IMR-90 (cell line): Measurements from ENCODE around the gene SPEM1. TPM values are rescaled to one million over a fixed set of nuclear protein-coding genes. Genes with fewer than 3 reads are reported as not detected.

Source experiments
- ATAC-seq: fragments of 200-7000 bp; cut with Tn5 transposase; 2 replicates; pipeline ENCODE4 v1.9.1; 2020; ENCODE audit warnings: low read depth, mild to moderate bottlenecking, moderate library complexity
- BruUV-seq: library from RNA; stranded (reverse); fragments of 400-500 nt; replicated peaks from 2 replicates; lab custom pipeline; 2021; lab: Mats Ljungman, UMichigan
- CTCF ChIA-PET: fragments of 300-600 bp; formaldehyde crosslinking; extraction: SDS; loops from one replicate; lab custom pipeline; 2021; ENCODE audit warnings: antibody characterized with exemption; lab: Yijun Ruan, JAX
- POLR2A ChIA-PET: fragments of 300-600 bp; sonication (Branson Sonifier 250); formaldehyde crosslinking; loops from one replicate; lab custom pipeline; 2022; ENCODE audit warnings: antibody characterized with exemption; ENCODE audit not compliant: unreplicated experiment; lab: Charles Lee
- DNase-seq: peaks from one replicate; pipeline ENCODE4 v3.0.0; 2013
- H2AFZ ChIP-seq: replicated peaks from 2 replicates; pipeline ENCODE3; 2013; ENCODE audit warnings: low read length, mild to moderate bottlenecking; ENCODE audit not compliant: poor library complexity
- H2AK5ac ChIP-seq: 2 replicates; pipeline ENCODE4 v1.6.1; 2013; ENCODE audit warnings: low read depth, low read length, inconsistent platforms
- H2AK9ac ChIP-seq: replicated peaks from 2 replicates; pipeline ENCODE3; 2013; ENCODE audit warnings: mild to moderate bottlenecking, low read depth, low read length, moderate library complexity; ENCODE audit not compliant: poor library complexity
- H2BK120ac ChIP-seq: 2 replicates; pipeline ENCODE4 v1.6.1; 2013; ENCODE audit warnings: low read depth, low read length, inconsistent platforms
- H2BK15ac ChIP-seq: 3 replicates; pipeline ENCODE4 v1.6.1; 2013; ENCODE audit warnings: low read depth, low read length, inconsistent platforms
- H2BK20ac ChIP-seq: 2 replicates; pipeline ENCODE4 v1.6.1; 2013; ENCODE audit warnings: low read depth, mild to moderate bottlenecking, inconsistent platforms, low read length, moderate library complexity
- H2BK5ac ChIP-seq: 2 replicates; pipeline ENCODE4 v1.6.1; 2013; ENCODE audit warnings: mild to moderate bottlenecking, low read depth, low read length, inconsistent platforms; ENCODE audit not compliant: poor library complexity, severe bottlenecking
- H3K14ac ChIP-seq: replicated peaks from 2 replicates; pipeline ENCODE4 v1.6.1; 2013; ENCODE audit warnings: low read depth, low read length, inconsistent platforms
- H3K18ac ChIP-seq: 2 replicates; pipeline ENCODE4 v1.6.1; 2013; ENCODE audit warnings: low read depth, low read length, control low read depth
- H3K23ac ChIP-seq: 2 replicates; pipeline ENCODE4 v1.6.1; 2013; ENCODE audit warnings: low read depth, low read length, inconsistent platforms
- H3K27ac ChIP-seq: 2 replicates; pipeline ENCODE4 v1.5.1; 2013; ENCODE audit warnings: mild to moderate bottlenecking, control low read depth, low read length; ENCODE audit not compliant: insufficient read depth
- H3K27me3 ChIP-seq: 2 replicates; pipeline ENCODE4 v1.6.1; 2013; ENCODE audit warnings: low read length; ENCODE audit not compliant: control insufficient read depth, insufficient read depth
- H3K36me3 ChIP-seq: 2 replicates; pipeline ENCODE4 v1.6.1; 2013; ENCODE audit warnings: low read length, mixed read lengths; ENCODE audit not compliant: control insufficient read depth, insufficient read depth
- H3K4ac ChIP-seq: 2 replicates; pipeline ENCODE4 v1.6.1; 2013; ENCODE audit warnings: low read depth, low read length, inconsistent platforms
- H3K4me1 ChIP-seq: 2 replicates; pipeline ENCODE4 v1.6.1; 2013; ENCODE audit warnings: low read length, mixed read lengths; ENCODE audit not compliant: control insufficient read depth, insufficient read depth
- H3K4me2 ChIP-seq: 2 replicates; pipeline ENCODE4 v1.6.1; 2013; ENCODE audit warnings: low read depth, mild to moderate bottlenecking, control low read depth, low read length, moderate library complexity
- H3K4me3 ChIP-seq: 2 replicates; pipeline ENCODE4 v1.5.1; 2013; ENCODE audit warnings: low read depth, mild to moderate bottlenecking, control low read depth, low read length, moderate library complexity; ENCODE audit not compliant: insufficient read depth
- H3K56ac ChIP-seq: 2 replicates; pipeline ENCODE4 v1.6.1; 2013; ENCODE audit warnings: low read length, inconsistent platforms; ENCODE audit not compliant: insufficient read depth; ENCODE audit errors: extremely low read depth
- H3K79me1 ChIP-seq, 2 experiments: 2 replicates each; pipeline ENCODE4 v1.6.1; 2013; ENCODE audit warnings: low read length in 2 of 2, inconsistent platforms in 1 of 2, low read depth in 1 of 2
- H3K9ac ChIP-seq: 2 replicates; pipeline ENCODE4 v1.6.1; 2013; ENCODE audit warnings: low read depth, low read length, control low read depth
- H3K9me1 ChIP-seq: 2 replicates; pipeline ENCODE4 v1.6.1; 2013; ENCODE audit warnings: low read length, inconsistent platforms; ENCODE audit not compliant: insufficient read depth
- H3K9me3 ChIP-seq: 2 replicates; pipeline ENCODE4 v1.6.1; 2013; ENCODE audit warnings: low read length; ENCODE audit not compliant: control insufficient read depth, insufficient read depth
- H4K20me1 ChIP-seq: 2 replicates; pipeline ENCODE4 v1.6.1; 2013; ENCODE audit warnings: low read length, inconsistent platforms; ENCODE audit not compliant: insufficient read depth
- H4K5ac ChIP-seq: 2 replicates; pipeline ENCODE4 v1.6.1; 2013; ENCODE audit warnings: mild to moderate bottlenecking, low read depth, low read length, control low read depth
- H4K8ac ChIP-seq, 2 experiments: 2 replicates each; pipeline ENCODE4 v1.6.1; 2013; ENCODE audit warnings: low read depth in 2 of 2, low read length in 2 of 2, control low read depth in 1 of 2, inconsistent platforms in 1 of 2
- H4K91ac ChIP-seq: 2 replicates; pipeline ENCODE4 v1.6.1; 2013; ENCODE audit warnings: low read depth, low read length, inconsistent platforms; ENCODE audit not compliant: insufficient read depth
- MAZ ChIP-seq: IDR thresholded peaks from 2 replicates; pipeline ENCODE4 v1.6.1; 2012; ENCODE audit warnings: low read depth, mild to moderate bottlenecking, low read length, improper control_type of control experiment, moderate library complexity, borderline replicate concordance
- MXI1 ChIP-seq: IDR thresholded peaks from 2 replicates; pipeline ENCODE4 v1.6.1; 2012; ENCODE audit warnings: low read depth, mild to moderate bottlenecking, low read length, moderate library complexity, borderline replicate concordance
- NFE2L2 ChIP-seq: fragments of 150-350 bp; IDR thresholded peaks from 2 replicates; pipeline ENCODE4 v1.6.1; 2016; ENCODE audit warnings: low read depth, mild to moderate bottlenecking, low read length
- POLR2A ChIP-seq: IDR thresholded peaks from 2 replicates; pipeline ENCODE4 v1.6.1; 2012; ENCODE audit warnings: mild to moderate bottlenecking, low read depth, low read length
- RAD21 ChIP-seq: IDR thresholded peaks from 2 replicates; pipeline ENCODE4 v1.6.1; 2012; ENCODE audit warnings: low read length, improper control_type of control experiment
- RCOR1 ChIP-seq: IDR thresholded peaks from 2 replicates; pipeline ENCODE4 v1.6.1; 2012; ENCODE audit warnings: mild to moderate bottlenecking, low read length, improper control_type of control experiment; ENCODE audit not compliant: insufficient replicate concordance
- RFX5 ChIP-seq: IDR thresholded peaks from 2 replicates; pipeline ENCODE4 v1.8.0; 2012; ENCODE audit warnings: low read depth, mild to moderate bottlenecking, low read length, moderate library complexity
- WGBS, 2 experiments: methylation state at CpG; one replicate each; pipeline versions ENCODE4 v1.1.5 to v1.1.7; 2013; ENCODE audit warnings: missing lambda C conversion rate in 2 of 2; ENCODE audit not compliant: insufficient read length in 1 of 2; ENCODE audit errors: extremely low coverage in 2 of 2; 5-methylcytosine and 5-hydroxymethylcytosine counted together
- dilution Hi-C: fragments of 300-500 bp; cut with HindIII; formaldehyde crosslinking; loops from one replicate; pipeline ENCODE4 v1.14.3; 2018; ENCODE audit warnings: low sequenced_read_pairs; ENCODE audit not compliant: unreplicated experiment
- in situ Hi-C: fragments of 300-500 bp; cut with MboI; formaldehyde crosslinking; loops from 3 replicates; pipeline ENCODE4 v1.14.3; 2019; ENCODE audit warnings: low sequenced_read_pairs, inconsistent platforms, mixed read lengths
- intact Hi-C: fragments of 100-400 bp; cut with micrococcal nuclease; formaldehyde crosslinking; loops from 2 replicates; pipeline ENCODE4 v1.10.0; 2022
- polyA plus RNA-seq, 3 experiments: library from polyadenylated mRNA; depleted of rRNA; stranded (reverse); fragments of >200 nt; gene quantifications; 2 replicates each; pipeline ENCODE4 v1.2.3, GENCODE V29; 2012; ENCODE audit warnings: low replicate concordance in 1 of 3
- total RNA-seq: library from RNA; depleted of rRNA; stranded (reverse); fragments of >200 nt; gene quantifications from 2 replicates; pipeline ENCODE4 v1.2.3, GENCODE V29; 2012
- TF ChIP-seq, protein P1 (sequence below): fragments of 150-350 bp; IDR thresholded peaks from 2 replicates; pipeline ENCODE4 v1.6.1; 2016; ENCODE audit warnings: low read depth, mild to moderate bottlenecking, low read length, moderate library complexity, borderline replicate concordance

SPEM1 gene
- total and polyA plus RNA-seq, 2 of the 4 experiments (the other 2 are of a cell fraction), result not detected

- BruUV-seq, result no TSS peak
- POLR2A ChIA-PET, result no interaction called here
- no peak overlapping the region for H3K4ac ChIP-seq
- H3K9me1 ChIP-seq, result peaks cover 7% of the 10 kb centered on the region; the same call in 1 of the 2 replicates
- H2AK5ac ChIP-seq, result no peak overlapping the region
- H2BK20ac ChIP-seq, result no peak overlapping the region
- H4K91ac ChIP-seq, result no peak overlapping the region
- peaks cover 11% of the 10 kb centered on the region for H4K20me1 ChIP-seq
- H3K9ac ChIP-seq, result no peak overlapping the region
- WGBS, 2 experiments, result 95% methylated on average over 4 of the region's 8 CpGs; no CpG with 5 or more reads in 1 of the 2 experiments
- no peak overlapping the region for H3K27ac ChIP-seq
- H3K79me1 ChIP-seq, result peaks cover 0 to 18% of the 10 kb centered on the region in 2 experiments; a peak in 3 of 4 replicates
- dilution Hi-C loops (no loop called here), intact Hi-C loops (no loop called here), in situ Hi-C loops (no loop called here)
- ATAC-seq (no peak), DNase-seq (no peak)
- no peak overlapping the region for H3K4me2 ChIP-seq
- no peak overlapping the region for H3K18ac ChIP-seq
- H2BK15ac ChIP-seq, result no peak overlapping the region
- no peak overlapping the region for H3K4me3 ChIP-seq
- no peak overlapping the region for H3K23ac ChIP-seq
- no peak overlapping the region for H3K56ac ChIP-seq
- no peak overlapping the region for H2AK9ac ChIP-seq
- H4K5ac ChIP-seq, result no peak overlapping the region
- peaks cover 7% of the 10 kb centered on the region for H3K4me1 ChIP-seq
- no peak overlapping the region for H2BK120ac ChIP-seq
- H3K27me3 ChIP-seq, result no peaks in the 10 kb centered on the region
- H2AFZ ChIP-seq, result no peak overlapping the region
- no peak overlapping the region for H2BK5ac ChIP-seq
- no peaks in the 10 kb centered on the region for H3K9me3 ChIP-seq
- H3K36me3 ChIP-seq, result peaks cover 45% of the 10 kb centered on the region
- CTCF ChIA-PET, result no interaction called here
- no peak overlapping the region for H3K14ac ChIP-seq
- H4K8ac ChIP-seq, result no peak overlapping the region
- TF ChIP-seq NFE2L2 (no peak), MAZ (no peak), RCOR1 (no peak), MXI1 (no peak), POLR2A (no peak), RAD21 (no peak), RFX5 (no peak)
- TF ChIP-seq, protein P1, sequence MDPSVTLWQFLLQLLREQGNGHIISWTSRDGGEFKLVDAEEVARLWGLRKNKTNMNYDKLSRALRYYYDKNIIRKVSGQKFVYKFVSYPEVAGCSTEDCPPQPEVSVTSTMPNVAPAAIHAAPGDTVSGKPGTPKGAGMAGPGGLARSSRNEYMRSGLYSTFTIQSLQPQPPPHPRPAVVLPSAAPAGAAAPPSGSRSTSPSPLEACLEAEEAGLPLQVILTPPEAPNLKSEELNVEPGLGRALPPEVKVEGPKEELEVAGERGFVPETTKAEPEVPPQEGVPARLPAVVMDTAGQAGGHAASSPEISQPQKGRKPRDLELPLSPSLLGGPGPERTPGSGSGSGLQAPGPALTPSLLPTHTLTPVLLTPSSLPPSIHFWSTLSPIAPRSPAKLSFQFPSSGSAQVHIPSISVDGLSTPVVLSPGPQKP, result no peak
These were observed 8.7 kb upstream of the SPEM1 start for GRCh38 chr17:7411427-7411750.
